ENCODE results near the gene TRAF3IP1.

GRCh38 chr2:238344035-238344434 is 23.7 kb downstream of the TRAF3IP1 start:
- TF ChIP-seq CTCF (IDR thresholded peaks at IDR 0.05 in 8 of 11, conservative IDR thresholded peaks at IDR 0.05 in 3 of 11), result no peak
- no peak for TF ChIP-seq POLR2A (IDR thresholded peaks at IDR 0.05)

Data from spleen (tissue), 7 donors.